ENCODE data around the gene TSPOAP1. TPM values are rescaled to one million over a fixed set of nuclear protein-coding genes. Genes with fewer than 3 reads are reported as not detected.

TSPOAP1 gene
- total RNA-seq, 1 donor from 2014 or later = 1.3 TPM

DNA sequence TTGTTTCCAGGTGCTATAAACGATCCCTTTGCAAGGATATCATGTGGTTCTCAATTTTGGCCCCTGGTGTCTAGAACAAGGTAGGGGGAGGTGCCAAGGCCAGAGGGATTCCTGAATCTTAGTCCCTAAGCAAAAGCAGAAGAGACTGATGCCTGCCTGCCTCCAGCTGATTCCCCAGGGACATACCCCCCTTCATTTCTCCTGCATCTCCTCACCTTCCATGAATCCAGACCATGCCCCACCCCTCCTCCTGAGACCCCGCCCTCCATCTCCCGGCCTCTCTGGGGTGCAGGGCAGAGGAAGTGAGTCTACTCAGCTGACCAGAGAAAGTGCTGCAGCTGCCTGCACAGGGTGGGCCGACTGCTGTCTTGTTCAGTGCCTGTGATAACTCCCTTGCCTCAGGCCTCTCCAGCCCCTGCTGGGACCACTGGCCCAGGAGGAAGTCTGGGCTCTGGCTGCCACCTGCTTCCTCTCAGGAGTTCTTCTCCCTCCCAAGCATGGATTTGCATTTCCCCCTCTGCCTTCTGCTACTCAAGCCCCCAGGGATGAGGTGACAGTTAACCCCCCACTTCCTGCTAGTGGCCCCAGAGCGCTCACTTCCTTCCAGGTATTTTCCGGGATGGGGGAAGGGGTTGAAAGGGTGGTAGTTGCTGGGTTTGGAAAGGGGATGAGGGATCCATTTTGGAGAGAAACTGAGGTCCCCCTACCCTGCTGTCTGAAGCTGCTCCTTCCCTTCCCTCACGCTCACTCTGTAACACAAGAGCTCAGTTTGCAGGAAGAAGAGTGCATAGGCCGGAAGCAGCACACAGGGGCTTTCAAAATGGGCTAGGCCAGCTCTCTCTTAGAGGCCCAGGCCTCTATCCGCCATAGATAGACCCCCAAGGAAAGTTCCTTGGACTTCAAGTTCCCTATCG lies 10.5 kb upstream of the TSPOAP1 start:
- Mint-ChIP-seq H3K4me3 (ENCODE audit: unreplicated experiment) (no peak overlapping the region), H3K27me3 (ENCODE audit: unreplicated experiment) (peaks cover 6% of the 10 kb centered on the region), H3K4me1 (ENCODE audit: unreplicated experiment) (peaks cover 44% of the 10 kb centered on the region), H3K9me3 (ENCODE audit: unreplicated experiment) (no peaks in the 10 kb centered on the region), H3K27ac (ENCODE audit: unreplicated experiment) (peak overlapping the region; percentile 52), H3K36me3 (ENCODE audit: low read depth, unreplicated experiment) (peaks cover 4% of the 10 kb centered on the region)
- TF ChIP-seq CTCF (IDR thresholded peaks at IDR 0.05; ENCODE audit: unreplicated experiment) = no peak
- peak; percentile 40 for DNase-seq (ENCODE audit: low spot score)

GRCh38 chr17:58338454-58338840 lies 9.9 kb upstream of the TSPOAP1 start:
- H3K4me3 Mint-ChIP-seq (ENCODE audit: unreplicated experiment) = no peak overlapping the region
- no peaks in the 10 kb centered on the region for H3K9me3 Mint-ChIP-seq (ENCODE audit: unreplicated experiment)
- TF ChIP-seq CTCF (IDR thresholded peaks at IDR 0.05; ENCODE audit: unreplicated experiment) = no peak
- peaks cover 40% of the 10 kb centered on the region for H3K4me1 Mint-ChIP-seq (ENCODE audit: unreplicated experiment)
- no peak overlapping the region for H3K27ac Mint-ChIP-seq (ENCODE audit: unreplicated experiment)
- no peak for DNase-seq (ENCODE audit: low spot score)
- peaks cover 9% of the 10 kb centered on the region for H3K27me3 Mint-ChIP-seq (ENCODE audit: unreplicated experiment)
- H3K36me3 Mint-ChIP-seq (ENCODE audit: low read depth, unreplicated experiment) = peaks cover 3% of the 10 kb centered on the region

GRCh38 chr17:58337600-58338453 lies 9.2 kb upstream of the TSPOAP1 start:
- peak; percentile 45 for DNase-seq (ENCODE audit: low spot score)
- Mint-ChIP-seq H3K4me3 (ENCODE audit: unreplicated experiment) (no peak overlapping the region), H3K36me3 (ENCODE audit: low read depth, unreplicated experiment) (no peaks in the 10 kb centered on the region), H3K9me3 (ENCODE audit: unreplicated experiment) (no peaks in the 10 kb centered on the region), H3K4me1 (ENCODE audit: unreplicated experiment) (peaks cover 40% of the 10 kb centered on the region), H3K27ac (ENCODE audit: unreplicated experiment) (peak overlapping the region; percentile 45), H3K27me3 (ENCODE audit: unreplicated experiment) (peaks cover 9% of the 10 kb centered on the region)
- TF ChIP-seq CTCF (IDR thresholded peaks at IDR 0.05; ENCODE audit: unreplicated experiment) = no peak

GRCh38 chr17:58337210-58337599 lies 8.6 kb upstream of the TSPOAP1 start:
- no peak for TF ChIP-seq CTCF (IDR thresholded peaks at IDR 0.05; ENCODE audit: unreplicated experiment)
- H3K27me3 Mint-ChIP-seq (ENCODE audit: unreplicated experiment) = peaks cover 9% of the 10 kb centered on the region
- H3K4me1 Mint-ChIP-seq (ENCODE audit: unreplicated experiment) = peaks cover 40% of the 10 kb centered on the region
- H3K27ac Mint-ChIP-seq (ENCODE audit: unreplicated experiment) = peak overlapping the region; percentile 45
- H3K4me3 Mint-ChIP-seq (ENCODE audit: unreplicated experiment) = no peak overlapping the region
- no peaks in the 10 kb centered on the region for H3K36me3 Mint-ChIP-seq (ENCODE audit: low read depth, unreplicated experiment)
- DNase-seq (ENCODE audit: low spot score) = no peak
- H3K9me3 Mint-ChIP-seq (ENCODE audit: unreplicated experiment) = no peaks in the 10 kb centered on the region
